Measurements from ENCODE around the gene C6orf136. TPM values are rescaled to one million over a fixed set of nuclear protein-coding genes. Genes with fewer than 3 reads are reported as not detected.

C6orf136 gene
- total RNA-seq, 1 donor from 2014 or later: 21.6 TPM

DNA sequence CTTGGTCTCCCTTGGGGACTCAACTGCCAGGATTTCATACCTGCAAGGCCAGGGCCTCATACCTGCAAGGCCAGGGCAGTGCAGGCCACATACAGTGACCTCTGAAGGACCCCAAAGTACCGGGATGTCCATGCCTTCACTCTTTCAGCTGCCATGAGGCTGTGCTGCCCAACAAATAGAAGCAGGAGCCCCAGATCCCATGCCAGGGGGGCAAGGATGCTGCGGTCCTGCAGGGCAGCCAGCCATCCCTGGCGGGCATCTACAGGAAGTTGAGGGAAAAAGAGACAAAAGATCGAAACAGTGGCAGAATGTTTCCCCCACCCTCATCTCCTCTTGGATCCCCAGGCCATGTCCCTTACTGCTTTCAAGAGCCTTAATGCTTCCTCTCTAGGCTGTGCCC lies 43.1 kb downstream of the C6orf136 start:
- Mint-ChIP-seq H3K4me3 (peak overlapping the region; percentile 92), H3K4me1 (peaks cover 59% of the 10 kb centered on the region), H3K9me3 (no peaks in the 10 kb centered on the region), H3K27ac (peak overlapping the region; percentile 99), H3K36me3 (ENCODE audit: low read depth) (peaks cover 19% of the 10 kb centered on the region), H3K27me3 (no peaks in the 10 kb centered on the region)
- ChIA-PET POLR2A (interaction anchor here (0.8 to 8.2 kb wide), 4 partner anchors 9 to 75 kb away, joined by 3 to 262 read pairs (median 4); partner anchors contain the start of genes DHX16, MDC1 and TUBB), CTCF (interaction anchor here (1.6 to 6.1 kb wide), 3 partner anchors 10 to 41 kb away, joined by 4 to 58 read pairs (median 31); no protein-coding TSS in a partner anchor)
- intact Hi-C loops (cut with micrococcal nuclease): loop anchor here (1.0 to 10.0 kb wide), 2 partner anchors 13 to 875 kb away; no protein-coding TSS in a partner anchor
- no peak for DNase-seq
- TF ChIP-seq, protein P1, sequence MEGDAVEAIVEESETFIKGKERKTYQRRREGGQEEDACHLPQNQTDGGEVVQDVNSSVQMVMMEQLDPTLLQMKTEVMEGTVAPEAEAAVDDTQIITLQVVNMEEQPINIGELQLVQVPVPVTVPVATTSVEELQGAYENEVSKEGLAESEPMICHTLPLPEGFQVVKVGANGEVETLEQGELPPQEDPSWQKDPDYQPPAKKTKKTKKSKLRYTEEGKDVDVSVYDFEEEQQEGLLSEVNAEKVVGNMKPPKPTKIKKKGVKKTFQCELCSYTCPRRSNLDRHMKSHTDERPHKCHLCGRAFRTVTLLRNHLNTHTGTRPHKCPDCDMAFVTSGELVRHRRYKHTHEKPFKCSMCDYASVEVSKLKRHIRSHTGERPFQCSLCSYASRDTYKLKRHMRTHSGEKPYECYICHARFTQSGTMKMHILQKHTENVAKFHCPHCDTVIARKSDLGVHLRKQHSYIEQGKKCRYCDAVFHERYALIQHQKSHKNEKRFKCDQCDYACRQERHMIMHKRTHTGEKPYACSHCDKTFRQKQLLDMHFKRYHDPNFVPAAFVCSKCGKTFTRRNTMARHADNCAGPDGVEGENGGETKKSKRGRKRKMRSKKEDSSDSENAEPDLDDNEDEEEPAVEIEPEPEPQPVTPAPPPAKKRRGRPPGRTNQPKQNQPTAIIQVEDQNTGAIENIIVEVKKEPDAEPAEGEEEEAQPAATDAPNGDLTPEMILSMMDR (IDR thresholded peaks at IDR 0.05): no peak
- ATAC-seq (ENCODE audit: low read depth): no peak

- Mint-ChIP-seq H3K9me3 (no peaks in the 10 kb centered on the region), H3K27ac (peak within 1 kb of the TSS; percentile 99), H3K36me3 (ENCODE audit: low read depth) (peaks cover 13% of the 10 kb centered on the region), H3K4me1 (peaks cover 53% of the 10 kb centered on the region), H3K4me3 (peak within 1 kb of the TSS; percentile 92), H3K27me3 (no peaks in the 10 kb centered on the region)
- ChIA-PET POLR2A (interaction anchor here (1.0 to 8.2 kb wide), 5 partner anchors 8 to 75 kb away, joined by 3 to 262 read pairs (median 5); partner anchors contain the start of genes MDC1 and TUBB), CTCF (interaction anchor here (1.1 to 6.1 kb wide), 4 partner anchors 11 to 40 kb away, joined by 3 to 58 read pairs (median 18); no protein-coding TSS in a partner anchor)
- ATAC-seq (ENCODE audit: low read depth) (peak; percentile 25), DNase-seq (peak; percentile 74)
- intact Hi-C loops (cut with micrococcal nuclease): loop anchor here (1.0 kb wide), 1 partner anchor 13 kb away; no protein-coding TSS in a partner anchor
- TF ChIP-seq, protein P1 (IDR thresholded peaks at IDR 0.05): no peak
Observed at GRCh38 chr6:30690403-30691207, 43.7 kb downstream of the C6orf136 start, which contains the start of gene NRM. Gene NRM, minus strand, starts transcription at chr6:30690984. Its CDS starts 10 bp downstream, at chr6:30690974.

GRCh38 chr6:30691208-30691847 lies 44.4 kb downstream of the C6orf136 start:
- POLR2A ChIA-PET: interaction anchor here (0.7 to 8.2 kb wide), 4 partner anchors 9 to 197 kb away, joined by 3 to 262 read pairs (median 10); partner anchors contain the start of genes MDC1 and TUBB
- TF ChIP-seq, protein P1 (IDR thresholded peaks at IDR 0.05): no peak
- no peaks in the 10 kb centered on the region for H3K9me3 Mint-ChIP-seq
- ATAC-seq (ENCODE audit: low read depth) (no peak), DNase-seq (no peak)
- H3K4me3 Mint-ChIP-seq: peak overlapping the region; percentile 92
- H3K27ac Mint-ChIP-seq: peak overlapping the region; percentile 84
- CTCF ChIA-PET: interaction anchor here (1.1 to 6.1 kb wide), 6 partner anchors 11 to 120 kb away, joined by 3 to 58 read pairs (median 6); partner anchors contain the start of gene ABCF1
- no peaks in the 10 kb centered on the region for H3K27me3 Mint-ChIP-seq
- intact Hi-C loops (cut with micrococcal nuclease): no loop called here
- peaks cover 7% of the 10 kb centered on the region for H3K36me3 Mint-ChIP-seq (ENCODE audit: low read depth)
- H3K4me1 Mint-ChIP-seq: peaks cover 49% of the 10 kb centered on the region

DNA sequence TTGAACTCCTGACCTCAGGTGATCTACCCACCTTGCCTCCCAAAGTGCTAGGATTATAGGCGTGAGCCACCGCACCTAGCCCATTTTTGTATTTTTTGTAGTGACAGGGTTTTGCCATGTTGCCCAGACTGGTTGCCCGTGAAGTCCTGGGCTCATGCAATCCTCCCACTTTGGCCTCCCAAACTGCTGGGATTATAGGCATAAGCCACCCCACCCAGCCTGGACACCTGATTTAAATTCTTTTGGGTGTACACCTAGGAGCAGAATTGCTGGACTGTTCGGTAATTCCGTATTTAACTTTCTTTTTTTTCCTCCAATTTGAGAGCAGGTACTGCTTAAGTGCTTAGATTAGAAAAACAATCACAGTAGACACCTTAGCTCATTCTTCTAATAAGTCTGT lies 49.5 kb downstream of the C6orf136 start:
- no peaks in the 10 kb centered on the region for H3K9me3 Mint-ChIP-seq
- no peaks in the 10 kb centered on the region for H3K27me3 Mint-ChIP-seq
- H3K4me3 Mint-ChIP-seq: no peak overlapping the region
- intact Hi-C loops (cut with micrococcal nuclease): no loop called here
- ATAC-seq (ENCODE audit: low read depth) (no peak), DNase-seq (no peak)
- TF ChIP-seq, protein P1 (IDR thresholded peaks at IDR 0.05): no peak
- peaks cover 7% of the 10 kb centered on the region for H3K4me1 Mint-ChIP-seq
- H3K36me3 Mint-ChIP-seq (ENCODE audit: low read depth): peaks cover 10% of the 10 kb centered on the region
- POLR2A ChIA-PET: interaction anchor here (1.0 kb wide), 1 partner anchor 19 kb away, joined by 5 read pairs; no protein-coding TSS in a partner anchor
- no peak overlapping the region for H3K27ac Mint-ChIP-seq
- CTCF ChIA-PET: no interaction called here
